ENCODE results near the gene ARHGAP12. TPM values are rescaled to one million over a fixed set of nuclear protein-coding genes. Genes with fewer than 3 reads are reported as not detected.

ARHGAP12 gene
- total RNA-seq, 1 experiment from 2014 or later, result 62.3 TPM

DNA sequence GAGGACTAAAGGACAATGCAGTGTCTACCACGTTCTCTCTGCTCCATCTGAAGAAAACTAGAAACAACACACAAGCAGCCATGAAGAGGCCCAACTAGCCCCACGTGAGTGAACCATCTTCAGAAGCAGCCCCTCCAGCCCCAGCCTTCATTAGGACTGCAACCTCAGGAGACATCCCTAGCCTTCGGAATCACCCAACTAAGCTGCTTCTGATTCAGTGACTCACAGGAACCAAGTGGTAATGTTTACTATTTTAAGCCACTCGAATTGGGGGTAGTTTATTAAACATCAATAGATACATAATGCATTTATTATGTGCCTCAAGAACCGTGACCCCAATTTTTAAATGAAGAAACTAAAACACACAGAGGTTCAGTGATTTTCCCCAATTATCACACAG, 22.6 kb downstream of the ARHGAP12 start:
- BruUV-seq (replicated peaks), result no TSS peak
- CTCF ChIA-PET, result no interaction called here
- peaks cover 60% of the 10 kb centered on the region for H3K36me3 Mint-ChIP-seq (ENCODE audit: insufficient read depth, unreplicated experiment)

DNA sequence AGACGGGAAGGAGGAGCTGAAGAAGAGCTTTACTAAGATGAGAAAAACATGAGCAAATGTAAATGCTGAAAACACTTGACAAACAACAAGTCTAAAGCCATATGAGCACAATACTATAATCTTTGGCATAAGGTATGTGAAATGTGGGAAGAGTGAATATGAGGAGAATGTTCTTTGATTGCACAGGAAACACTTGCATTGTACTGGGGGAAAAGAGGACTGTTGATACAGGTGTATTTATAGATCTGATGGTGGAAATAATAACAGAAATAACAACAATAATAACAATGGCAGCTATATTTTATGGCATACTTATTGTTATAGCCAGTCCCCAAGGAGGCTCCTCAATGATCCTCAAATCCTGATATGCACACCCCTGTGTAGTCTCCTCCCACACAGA, 23.0 kb downstream of the ARHGAP12 start:
- ChIA-PET CTCF (no interaction called here), POLR2A (no interaction called here)
- DNase-seq, result no peak
- TF ChIP-seq, protein P1, sequence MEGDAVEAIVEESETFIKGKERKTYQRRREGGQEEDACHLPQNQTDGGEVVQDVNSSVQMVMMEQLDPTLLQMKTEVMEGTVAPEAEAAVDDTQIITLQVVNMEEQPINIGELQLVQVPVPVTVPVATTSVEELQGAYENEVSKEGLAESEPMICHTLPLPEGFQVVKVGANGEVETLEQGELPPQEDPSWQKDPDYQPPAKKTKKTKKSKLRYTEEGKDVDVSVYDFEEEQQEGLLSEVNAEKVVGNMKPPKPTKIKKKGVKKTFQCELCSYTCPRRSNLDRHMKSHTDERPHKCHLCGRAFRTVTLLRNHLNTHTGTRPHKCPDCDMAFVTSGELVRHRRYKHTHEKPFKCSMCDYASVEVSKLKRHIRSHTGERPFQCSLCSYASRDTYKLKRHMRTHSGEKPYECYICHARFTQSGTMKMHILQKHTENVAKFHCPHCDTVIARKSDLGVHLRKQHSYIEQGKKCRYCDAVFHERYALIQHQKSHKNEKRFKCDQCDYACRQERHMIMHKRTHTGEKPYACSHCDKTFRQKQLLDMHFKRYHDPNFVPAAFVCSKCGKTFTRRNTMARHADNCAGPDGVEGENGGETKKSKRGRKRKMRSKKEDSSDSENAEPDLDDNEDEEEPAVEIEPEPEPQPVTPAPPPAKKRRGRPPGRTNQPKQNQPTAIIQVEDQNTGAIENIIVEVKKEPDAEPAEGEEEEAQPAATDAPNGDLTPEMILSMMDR (IDR thresholded peaks at IDR 0.05; ENCODE audit: insufficient read depth in 1 of 2, low read depth in 1 of 2, low read length in 1 of 2, severe bottlenecking in 1 of 2, unreplicated experiment in 1 of 2), result no peak
- no peaks in the 10 kb centered on the region for H3K9me3 ChIP-seq
- no peak overlapping the region for H3K27ac Mint-ChIP-seq (ENCODE audit: unreplicated experiment)
- peaks cover 7% of the 10 kb centered on the region for H3K9me3 Mint-ChIP-seq (ENCODE audit: unreplicated experiment)
- no peaks in the 10 kb centered on the region; the same call in 1 of the 2 replicates for H3K36me3 ChIP-seq (ENCODE audit: control insufficient read depth, insufficient read depth, low read length)
- BruUV-seq (replicated peaks), result no TSS peak
- intact Hi-C loops (cut with micrococcal nuclease; ENCODE audit: unreplicated experiment), result no loop called here
- H3K4me3 Mint-ChIP-seq (ENCODE audit: unreplicated experiment), result no peak overlapping the region
- no peaks in the 10 kb centered on the region for H3K27me3 Mint-ChIP-seq (ENCODE audit: insufficient read depth, unreplicated experiment)
- peaks cover 64% of the 10 kb centered on the region for H3K36me3 Mint-ChIP-seq (ENCODE audit: insufficient read depth, unreplicated experiment)
- H3K4me3 ChIP-seq (ENCODE audit: low read depth, low read length), result no peak overlapping the region
- H3K4me1 ChIP-seq, result no peaks in the 10 kb centered on the region
- H3K27me3 ChIP-seq (replicated peaks; ENCODE audit: control insufficient read depth, insufficient read depth, low read length), result no peaks in the 10 kb centered on the region
- H3K4me1 Mint-ChIP-seq (ENCODE audit: low read depth, unreplicated experiment), result no peaks in the 10 kb centered on the region

More for the DNA sequence above, 22.6 kb downstream of the ARHGAP12 start:
- H3K4me1 ChIP-seq, result no peaks in the 10 kb centered on the region
- H3K4me3 ChIP-seq (ENCODE audit: low read depth, low read length), result no peak overlapping the region
- H3K9me3 Mint-ChIP-seq (ENCODE audit: unreplicated experiment), result peaks cover 7% of the 10 kb centered on the region
- H3K27me3 Mint-ChIP-seq (ENCODE audit: insufficient read depth, unreplicated experiment), result no peaks in the 10 kb centered on the region
- no peak overlapping the region for H3K27ac Mint-ChIP-seq (ENCODE audit: unreplicated experiment)
- POLR2A ChIA-PET, result no interaction called here
- H3K9me3 ChIP-seq, result no peaks in the 10 kb centered on the region
- H3K4me3 Mint-ChIP-seq (ENCODE audit: unreplicated experiment), result no peak overlapping the region
- no peaks in the 10 kb centered on the region; the same call in 1 of the 2 replicates for H3K36me3 ChIP-seq (ENCODE audit: control insufficient read depth, insufficient read depth, low read length)
- DNase-seq, result no peak
- TF ChIP-seq, protein P1 (IDR thresholded peaks at IDR 0.05; ENCODE audit: insufficient read depth in 1 of 2, low read depth in 1 of 2, low read length in 1 of 2, severe bottlenecking in 1 of 2, unreplicated experiment in 1 of 2), result no peak
- no peaks in the 10 kb centered on the region for H3K4me1 Mint-ChIP-seq (ENCODE audit: low read depth, unreplicated experiment)
- intact Hi-C loops (cut with micrococcal nuclease; ENCODE audit: unreplicated experiment), result no loop called here
- no peaks in the 10 kb centered on the region for H3K27me3 ChIP-seq (replicated peaks; ENCODE audit: control insufficient read depth, insufficient read depth, low read length)

DNA sequence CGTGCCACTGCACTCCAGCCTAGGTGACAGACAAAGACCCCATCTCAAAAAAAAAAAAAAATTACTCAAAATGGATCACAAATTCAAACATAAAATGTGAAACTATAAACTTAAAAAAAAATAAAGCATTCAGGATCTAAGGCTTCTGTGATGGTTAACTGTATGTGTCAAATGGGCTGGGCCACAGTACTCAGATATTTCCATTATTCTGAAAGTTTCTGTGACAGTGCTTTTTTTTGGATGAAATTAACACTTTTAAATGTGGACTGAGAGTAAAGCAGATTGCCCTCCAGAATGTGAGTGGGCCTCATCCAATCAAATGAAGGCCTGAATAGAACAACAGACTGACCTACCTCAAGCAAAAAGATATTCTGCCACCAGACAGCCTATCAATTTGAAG, 26.0 kb downstream of the ARHGAP12 start:
- no peak for DNase-seq
- TF ChIP-seq, protein P1 (IDR thresholded peaks at IDR 0.05; ENCODE audit: insufficient read depth in 1 of 2, low read depth in 1 of 2, low read length in 1 of 2, severe bottlenecking in 1 of 2, unreplicated experiment in 1 of 2), result no peak
- H3K27ac Mint-ChIP-seq (ENCODE audit: unreplicated experiment), result no peak overlapping the region
- peaks cover 50% of the 10 kb centered on the region for H3K36me3 Mint-ChIP-seq (ENCODE audit: insufficient read depth, unreplicated experiment)
- no peaks in the 10 kb centered on the region for H3K27me3 Mint-ChIP-seq (ENCODE audit: insufficient read depth, unreplicated experiment)
- Histone ChIP-seq H3K4me3 (ENCODE audit: low read depth, low read length) (no peak overlapping the region), H3K27me3 (replicated peaks; ENCODE audit: control insufficient read depth, insufficient read depth, low read length) (no peaks in the 10 kb centered on the region), H3K36me3 (ENCODE audit: control insufficient read depth, insufficient read depth, low read length) (no peaks in the 10 kb centered on the region; the same call in 1 of the 2 replicates), H3K4me1 (peaks cover 6% of the 10 kb centered on the region), H3K9me3 (no peaks in the 10 kb centered on the region)
- H3K9me3 Mint-ChIP-seq (ENCODE audit: unreplicated experiment), result peaks cover 7% of the 10 kb centered on the region
- BruUV-seq (replicated peaks), result no TSS peak
- intact Hi-C loops (cut with micrococcal nuclease; ENCODE audit: unreplicated experiment), result no loop called here
- ChIA-PET CTCF (no interaction called here), POLR2A (no interaction called here)
- H3K4me3 Mint-ChIP-seq (ENCODE audit: unreplicated experiment), result no peak overlapping the region
- peaks cover 3% of the 10 kb centered on the region for H3K4me1 Mint-ChIP-seq (ENCODE audit: low read depth, unreplicated experiment)

Data from Caco-2 (cell line).